GM18867 (cell line): ENCODE data around the gene TMEM247.

ENCODE experiments used
- ATAC-seq: cut with Tn5 transposase; IDR thresholded peaks from one replicate; pipeline ENCODE4 v1.9.1; 2021; ENCODE audit warnings: mild to moderate bottlenecking, moderate library complexity; ENCODE audit not compliant: unreplicated experiment

Gene TMEM247

GRCh38 chr2:46479265-46479664 is at the start of gene TMEM247:
Gene TMEM247 (plus strand): TSS chr2:46479565.
- ATAC-seq = no peak

DNA sequence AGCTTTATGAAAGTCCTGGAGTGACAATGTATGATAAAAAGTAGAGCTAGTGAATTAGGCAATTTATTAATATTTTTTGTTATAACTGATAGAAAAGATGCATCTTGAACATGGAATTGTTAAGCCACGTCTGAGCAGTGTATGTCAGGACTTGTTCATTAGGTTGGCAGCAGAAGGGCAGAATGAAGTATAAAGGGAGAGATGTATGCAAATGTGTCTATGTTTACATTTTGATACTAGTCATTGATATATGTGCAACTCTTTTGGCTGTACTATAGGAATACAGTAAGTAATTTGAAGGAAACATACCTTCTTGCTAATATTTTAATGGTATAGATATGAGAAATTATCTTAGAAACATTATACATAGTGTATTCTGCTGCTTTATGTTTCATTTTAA is 49.0 kb upstream of the TMEM247 start:
- no peak for ATAC-seq

- no peak for ATAC-seq
Observed at GRCh38 chr2:46430992-46431391, 48.4 kb upstream of the TMEM247 start.

DNA sequence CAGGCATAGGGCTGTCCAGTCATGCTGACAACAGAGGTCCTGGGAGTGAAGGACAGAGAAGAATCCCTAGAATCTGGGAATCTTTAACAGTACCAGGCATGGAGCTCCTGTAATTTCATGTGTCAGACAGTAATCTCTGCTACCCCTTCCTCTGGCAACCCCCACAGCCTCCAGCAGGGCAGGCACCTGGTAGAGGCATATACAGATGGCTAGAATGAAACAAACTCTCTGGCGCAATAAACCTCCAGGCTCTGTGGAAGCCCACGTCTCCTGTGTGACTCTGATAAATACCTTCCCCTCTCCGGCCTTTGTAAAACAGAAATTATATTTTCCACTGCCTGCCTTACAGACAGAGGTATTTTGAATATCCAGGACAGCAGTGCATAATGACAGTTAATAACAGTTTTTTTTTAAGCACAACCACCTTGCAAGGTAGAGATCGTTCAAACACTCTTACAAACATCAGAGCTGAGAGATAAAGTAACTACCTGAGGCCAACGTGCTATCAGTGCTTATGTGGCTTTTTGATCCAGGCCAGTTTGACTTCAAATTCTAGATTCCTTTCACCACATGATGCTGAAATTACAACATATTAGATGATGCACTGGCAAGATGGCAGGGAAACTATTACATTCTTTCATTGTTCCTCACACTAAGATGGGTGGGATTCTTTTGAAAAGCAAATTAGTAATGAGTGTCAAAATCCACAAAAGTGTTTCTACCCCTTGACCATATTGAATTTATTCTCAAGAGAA is 47.7 kb upstream of the TMEM247 start:
- ATAC-seq = no peak

- ATAC-seq = no peak
Observed at GRCh38 chr2:46434851-46435273, 44.5 kb upstream of the TMEM247 start.

- no peak for ATAC-seq
Observed at GRCh38 chr2:46435353-46435752, 44.0 kb upstream of the TMEM247 start.

- ATAC-seq = no peak
Observed at GRCh38 chr2:46435796-46436360, 43.5 kb upstream of the TMEM247 start.

GRCh38 chr2:46436800-46437199 is 42.6 kb upstream of the TMEM247 start:
- no peak for ATAC-seq

- ATAC-seq = no peak
Observed at GRCh38 chr2:46438102-46438501, 41.3 kb upstream of the TMEM247 start.

DNA sequence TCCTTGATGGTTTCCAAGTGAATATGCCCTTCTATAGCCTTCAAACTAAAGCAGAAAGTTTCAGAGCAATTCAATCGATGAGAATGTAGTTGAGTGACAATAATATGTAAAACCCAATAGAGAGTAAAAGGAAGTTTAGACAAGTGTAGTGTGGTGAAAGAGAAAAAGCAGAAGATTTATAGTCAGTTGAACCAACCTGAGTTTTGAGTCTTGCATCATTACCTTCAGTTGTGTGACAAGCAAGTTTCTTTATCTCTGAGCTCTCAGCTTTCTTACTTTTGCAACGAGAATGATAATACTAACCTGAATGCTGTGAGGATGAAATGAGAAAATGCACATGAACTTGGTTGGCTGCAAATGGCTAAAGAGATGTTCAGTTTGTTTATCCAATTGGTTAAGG is 40.6 kb upstream of the TMEM247 start:
- ATAC-seq = no peak

DNA sequence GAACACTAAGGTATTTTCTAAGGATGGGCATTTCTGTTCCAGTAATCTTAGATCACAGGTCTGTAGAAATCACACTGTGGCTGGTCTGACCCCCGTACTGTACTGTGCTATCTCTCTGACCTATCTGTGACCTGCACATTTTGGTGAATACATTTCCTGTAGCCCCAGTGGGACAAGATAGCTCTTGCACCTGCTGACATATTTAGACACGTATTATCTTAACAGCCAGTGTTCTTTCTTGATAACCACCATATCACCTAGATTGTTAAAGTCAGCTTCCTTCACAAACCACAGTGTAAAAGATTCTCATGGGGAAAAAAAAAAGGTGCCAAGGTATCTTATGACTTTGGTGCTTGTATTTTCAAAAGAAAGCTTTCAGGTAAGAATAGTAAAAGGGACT is 39.8 kb upstream of the TMEM247 start:
- ATAC-seq = peak; percentile 60

GRCh38 chr2:46441838-46442712 is 37.3 kb upstream of the TMEM247 start:
- no peak for ATAC-seq

DNA sequence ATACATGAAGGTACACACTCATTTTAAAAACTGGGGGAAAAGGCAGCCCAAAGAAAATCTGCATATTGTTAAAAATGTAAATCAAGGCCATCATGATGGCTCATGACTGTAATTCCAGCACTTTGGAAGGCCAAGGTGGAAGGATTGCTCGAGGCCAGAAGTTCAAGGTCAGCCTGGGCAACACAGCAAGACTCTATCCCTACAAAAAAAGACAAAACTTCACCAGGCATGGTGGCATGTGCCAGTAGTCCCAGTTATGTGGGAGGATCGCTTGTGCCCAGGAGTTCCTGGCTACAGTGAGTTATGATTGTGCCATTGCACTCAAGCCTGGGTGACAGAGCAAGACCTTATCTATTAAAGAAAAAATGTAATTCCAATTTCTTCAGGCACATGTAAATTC is 34.6 kb upstream of the TMEM247 start:
- ATAC-seq = no peak

DNA sequence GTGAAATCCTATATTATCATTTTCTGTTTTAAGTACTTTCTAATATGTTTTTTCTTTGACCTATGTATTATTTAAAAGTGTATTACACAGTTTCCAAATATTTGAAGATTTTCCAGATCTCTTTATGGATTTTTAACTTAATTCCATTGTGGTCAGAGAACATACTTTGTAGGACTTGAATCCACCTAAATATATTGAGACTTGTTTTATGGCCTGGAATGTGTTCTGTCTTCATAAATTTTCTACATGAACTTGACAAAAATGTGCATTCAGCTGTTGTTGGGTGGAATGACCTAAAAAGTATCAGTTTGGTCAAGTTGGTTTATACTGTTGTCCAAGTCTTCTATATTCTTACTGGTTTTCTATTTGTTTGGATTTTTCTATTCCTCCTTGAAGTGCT is 33.8 kb upstream of the TMEM247 start:
- no peak for ATAC-seq

GRCh38 chr2:46446871-46447568 is 32.3 kb upstream of the TMEM247 start:
- ATAC-seq = no peak

DNA sequence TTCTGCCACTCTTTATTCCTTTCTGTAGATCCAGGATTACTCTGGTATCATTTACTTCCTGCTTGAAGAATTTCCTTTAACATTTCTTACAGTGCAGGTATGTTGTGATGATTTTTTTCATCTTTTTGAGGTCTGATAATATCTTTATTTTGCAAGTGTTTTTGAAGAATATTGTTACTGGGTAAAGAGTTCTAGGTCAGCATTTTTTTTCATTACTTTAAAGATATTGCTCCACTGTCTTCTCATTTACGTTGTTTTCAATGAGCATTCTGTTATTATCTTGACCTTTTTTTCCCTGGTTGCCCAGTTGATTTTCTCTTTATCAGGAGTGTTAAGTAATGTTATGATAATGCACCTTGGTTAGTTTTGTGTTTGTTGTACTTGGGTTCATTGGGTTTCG is 31.7 kb upstream of the TMEM247 start:
- ATAC-seq = no peak

GRCh38 chr2:46448111-46448510 is 31.3 kb upstream of the TMEM247 start:
- no peak for ATAC-seq

DNA sequence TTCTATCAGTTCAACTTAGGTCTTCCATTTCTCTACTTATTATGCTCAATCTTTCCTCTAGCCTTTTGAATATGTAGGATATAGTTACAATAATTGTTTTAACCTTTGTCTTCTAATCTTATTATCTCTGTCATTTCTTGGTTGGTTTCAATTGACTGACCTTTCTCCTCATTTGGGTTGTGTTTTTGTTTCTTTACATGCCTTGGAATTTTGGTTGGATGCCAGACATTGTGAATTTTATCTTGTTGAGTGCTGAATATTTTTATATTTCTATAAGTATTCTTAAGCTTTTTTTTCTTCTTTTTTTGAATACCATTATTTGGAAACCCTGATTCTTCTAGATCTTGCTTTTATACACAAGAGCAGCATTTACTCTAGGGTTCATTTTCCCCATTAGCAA is 30.7 kb upstream of the TMEM247 start:
- no peak for ATAC-seq

GRCh38 chr2:46449700-46450099 is 29.7 kb upstream of the TMEM247 start:
- no peak for ATAC-seq

DNA sequence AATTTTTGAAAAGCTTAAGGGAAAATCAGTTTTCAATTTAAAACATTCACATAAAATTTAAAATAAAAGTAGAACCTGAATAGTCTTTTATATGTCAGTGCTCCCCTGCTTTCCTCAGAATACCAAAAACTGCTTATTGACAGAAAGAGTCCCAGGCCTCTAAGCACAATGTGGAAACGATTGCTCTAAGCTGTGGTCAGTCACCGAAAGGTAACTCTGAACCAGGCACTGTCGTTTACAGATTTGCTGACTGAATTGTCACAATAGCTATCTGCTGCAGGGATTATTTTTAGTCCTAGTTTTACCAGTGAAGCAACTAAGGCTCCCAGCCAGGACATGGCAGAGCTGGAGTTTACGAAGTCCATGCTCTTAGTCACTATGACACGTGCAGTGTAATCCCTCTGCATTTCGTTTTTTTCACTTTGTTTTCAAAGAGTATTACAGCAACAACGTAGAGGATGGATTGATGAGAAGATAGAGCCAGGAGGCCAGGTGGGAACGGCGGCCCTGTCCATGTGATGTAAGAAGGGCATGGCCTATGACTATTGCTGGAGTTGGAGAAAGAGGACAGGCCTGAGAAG is 28.1 kb upstream of the TMEM247 start:
- no peak for ATAC-seq

- ATAC-seq = no peak
Observed at GRCh38 chr2:46456789-46457188, 22.6 kb upstream of the TMEM247 start.
